HL-60/S4 treated with retinoic acid at 250 ng/mL for 4 days and 3 days (cell line): ENCODE results near the gene TMEM187.

Experiments used
- in situ Hi-C: fragments of 300-500 bp; cut with MboI; formaldehyde crosslinking; loops from 2 replicates; pipeline ENCODE4 v1.7.0; 2022; ENCODE audit warnings: low sequenced_read_pairs

TMEM187 gene

GRCh38 chrX:153972368-153973126 is at the start of gene TMEM187:
TMEM187 (plus strand) TSS chrX:153972754; CDS start chrX:153982063, 9,309 bp downstream.
- in situ Hi-C loops: no loop called here

GRCh38 chrX:153922932-153923857 is 49.4 kb upstream of the TMEM187 start:
- in situ Hi-C loops: no loop called here

- in situ Hi-C loops: no loop called here
Observed at GRCh38 chrX:153924149-153924861, 48.2 kb upstream of the TMEM187 start.

GRCh38 chrX:153925387-153925738 is 47.2 kb upstream of the TMEM187 start:
- in situ Hi-C loops: no loop called here

- in situ Hi-C loops: no loop called here
Observed at GRCh38 chrX:153925739-153926551, 46.6 kb upstream of the TMEM187 start, which contains the start of gene ARHGAP4. ARHGAP4 (minus strand) TSS chrX:153926264; CDS start chrX:153926202, 62 bp downstream.

- in situ Hi-C loops: no loop called here
Observed at GRCh38 chrX:153926552-153926857, 46.0 kb upstream of the TMEM187 start.

GRCh38 chrX:153926858-153927671 is 45.5 kb upstream of the TMEM187 start:
- in situ Hi-C loops: no loop called here

GRCh38 chrX:153927672-153927921 is 45.0 kb upstream of the TMEM187 start:
- in situ Hi-C loops: no loop called here

- in situ Hi-C loops: no loop called here
Observed at GRCh38 chrX:153927922-153928760, 44.4 kb upstream of the TMEM187 start.

- in situ Hi-C loops: no loop called here
Observed at GRCh38 chrX:153928846-153929245, 43.7 kb upstream of the TMEM187 start.

GRCh38 chrX:153929576-153929975 is 43.0 kb upstream of the TMEM187 start:
- in situ Hi-C loops: no loop called here

- in situ Hi-C loops: no loop called here
Observed at GRCh38 chrX:153930011-153930910, 42.3 kb upstream of the TMEM187 start.

GRCh38 chrX:153931151-153931550 is 41.4 kb upstream of the TMEM187 start:
- in situ Hi-C loops: no loop called here

- in situ Hi-C loops: no loop called here
Observed at GRCh38 chrX:153931748-153932147, 40.8 kb upstream of the TMEM187 start.

GRCh38 chrX:153932220-153932915 is 40.2 kb upstream of the TMEM187 start:
- in situ Hi-C loops: no loop called here

- in situ Hi-C loops: no loop called here
Observed at GRCh38 chrX:153933748-153934147, 38.8 kb upstream of the TMEM187 start.

- in situ Hi-C loops: no loop called here
Observed at GRCh38 chrX:153934148-153934761, 38.3 kb upstream of the TMEM187 start.
